ENCODE data around the gene THADA.

THADA gene

DNA sequence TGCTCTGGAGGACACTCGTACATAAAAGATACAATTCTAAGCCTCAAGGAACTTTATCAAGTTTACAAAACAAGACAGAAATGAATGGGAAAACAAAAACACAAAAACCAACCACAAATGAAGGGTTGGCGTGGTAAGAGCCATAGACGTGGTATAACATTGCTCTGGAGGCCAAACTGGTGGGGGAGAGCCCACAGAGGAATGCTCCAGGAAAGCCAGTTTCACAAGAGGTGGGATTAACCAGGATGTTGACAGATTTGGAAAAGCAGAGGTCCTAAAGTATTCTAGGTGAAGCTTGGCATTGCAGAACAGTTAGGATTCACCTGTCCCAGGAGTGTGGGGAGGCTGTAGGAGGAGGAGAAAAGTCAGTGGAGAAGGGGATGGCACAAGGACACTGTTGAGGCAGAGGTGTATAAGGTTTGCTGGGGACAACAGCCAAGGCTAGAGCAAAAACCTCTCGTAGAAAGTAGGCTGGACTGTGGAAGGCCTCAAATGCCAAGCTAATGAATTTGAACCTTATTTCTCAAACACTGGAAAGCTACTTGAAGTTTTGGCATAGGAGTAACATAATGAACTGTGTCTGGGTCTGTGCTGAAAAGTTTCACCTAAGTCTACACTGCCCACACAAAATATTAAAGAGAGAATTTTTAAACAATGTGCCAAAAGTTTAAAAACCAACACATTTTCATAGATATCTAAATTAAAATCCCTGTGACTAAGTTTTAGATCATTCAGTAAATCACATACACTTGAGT lies 135.1 kb downstream of the THADA start:
- H3K27ac ChIP-seq (ENCODE audit: extremely low read depth, low read depth, low read length): no peak overlapping the region
- POLR2A ChIA-PET: no interaction called here
- CTCF ChIA-PET: interaction anchor here (1.2 to 1.8 kb wide), 2 partner anchors 23 to 516 kb away, joined by 3 to 8 read pairs; no protein-coding TSS in a partner anchor

DNA sequence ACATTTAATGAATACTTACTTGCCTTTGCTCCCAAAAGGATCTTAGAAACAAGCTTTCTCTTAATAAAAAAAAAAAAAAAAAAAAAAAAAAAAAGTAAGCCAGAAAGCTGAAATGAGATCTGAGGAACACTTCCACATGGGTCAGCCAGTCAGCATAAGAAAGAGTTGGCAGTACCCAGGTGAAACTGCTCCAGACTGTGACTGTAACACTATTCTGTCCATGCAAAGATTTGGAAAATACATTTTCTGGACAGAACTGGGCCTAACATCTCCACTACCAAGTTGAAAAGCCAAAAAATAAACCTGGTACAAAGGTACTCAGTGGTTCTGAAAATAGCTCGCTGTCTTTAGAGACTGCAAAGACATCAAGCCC lies 135.7 kb downstream of the THADA start:
- no peak overlapping the region for H3K27ac ChIP-seq (ENCODE audit: extremely low read depth, low read depth, low read length)
- TF ChIP-seq ZNF138 (tag by site-specific recombination; IDR thresholded peaks at IDR 0.05; ENCODE audit: borderline replicate concordance) (no peak), ZNF629 (tag by site-specific recombination; IDR thresholded peaks at IDR 0.05) (no peak), ZNF121 (tag by site-specific recombination; IDR thresholded peaks at IDR 0.05) (no peak), ZFP3 (tag by site-specific recombination; IDR thresholded peaks at IDR 0.05; ENCODE audit: low read depth) (no peak), BCL11A (tag by site-specific recombination; IDR thresholded peaks at IDR 0.05; ENCODE audit: low read depth) (no peak), ZNF596 (tag by site-specific recombination; IDR thresholded peaks at IDR 0.05) (no peak), TCF7L2 (IDR thresholded peaks at IDR 0.05; ENCODE audit: borderline replicate concordance, low read depth, low read length) (no peak), ZNF558 (tag by site-specific recombination; IDR thresholded peaks at IDR 0.05) (no peak), OSR2 (tag by site-specific recombination; IDR thresholded peaks at IDR 0.05) (no peak), ZNF37A (tag by site-specific recombination; IDR thresholded peaks at IDR 0.05) (no peak), KLF8 (tag by site-specific recombination; IDR thresholded peaks at IDR 0.05) (no peak), ZNF423 (tag by site-specific recombination; IDR thresholded peaks at IDR 0.05) (no peak), ZNF175 (tag by site-specific recombination; IDR thresholded peaks at IDR 0.05) (no peak), KLF16 (tag by site-specific recombination; IDR thresholded peaks at IDR 0.05) (no peak), SP2 (tag by site-specific recombination; IDR thresholded peaks at IDR 0.05) (no peak), ZNF292 (tag by site-specific recombination; IDR thresholded peaks at IDR 0.05; ENCODE audit: borderline replicate concordance, low read depth) (no peak)
- TF ChIP-seq, protein P1, sequence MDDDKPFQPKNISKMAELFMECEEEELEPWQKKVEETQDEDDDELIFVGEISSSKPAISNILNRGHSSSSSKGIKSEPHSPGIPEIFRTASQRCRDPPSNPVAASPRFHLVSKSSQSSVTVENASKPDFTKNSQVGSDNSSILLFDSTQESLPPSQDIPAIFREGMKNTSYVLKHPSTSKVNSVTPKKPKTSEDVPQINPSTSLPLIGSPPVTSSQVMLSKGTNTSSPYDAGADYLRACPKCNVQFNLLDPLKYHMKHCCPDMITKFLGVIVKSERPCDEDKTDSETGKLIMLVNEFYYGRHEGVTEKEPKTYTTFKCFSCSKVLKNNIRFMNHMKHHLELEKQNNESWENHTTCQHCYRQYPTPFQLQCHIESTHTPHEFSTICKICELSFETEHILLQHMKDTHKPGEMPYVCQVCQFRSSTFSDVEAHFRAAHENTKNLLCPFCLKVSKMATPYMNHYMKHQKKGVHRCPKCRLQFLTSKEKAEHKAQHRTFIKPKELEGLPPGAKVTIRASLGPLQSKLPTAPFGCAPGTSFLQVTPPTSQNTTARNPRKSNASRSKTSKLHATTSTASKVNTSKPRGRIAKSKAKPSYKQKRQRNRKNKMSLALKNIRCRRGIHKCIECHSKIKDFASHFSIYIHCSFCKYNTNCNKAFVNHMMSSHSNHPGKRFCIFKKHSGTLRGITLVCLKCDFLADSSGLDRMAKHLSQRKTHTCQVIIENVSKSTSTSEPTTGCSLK (tag by site-specific recombination; IDR thresholded peaks at IDR 0.05): no peak

More for the DNA sequence above, 135.1 kb downstream of the THADA start:
- peaks cover 18% of the 10 kb centered on the region for H3K4me1 ChIP-seq (ENCODE audit: control insufficient read depth, insufficient read depth, low read length)
- H3K4me3 ChIP-seq (ENCODE audit: low read depth, low read length): no peak overlapping the region
- H3K9me3 ChIP-seq (ENCODE audit: control insufficient read depth, insufficient read depth, low read depth, low read length): no peaks in the 10 kb centered on the region
- H3K36me3 ChIP-seq (ENCODE audit: control insufficient read depth in 2 of 2, insufficient read depth in 1 of 2, low read length in 2 of 2): no peaks in the 10 kb centered on the region
- no peak for TF ChIP-seq ZNF596 (tag by site-specific recombination; IDR thresholded peaks at IDR 0.05)
- TF ChIP-seq, protein P2, sequence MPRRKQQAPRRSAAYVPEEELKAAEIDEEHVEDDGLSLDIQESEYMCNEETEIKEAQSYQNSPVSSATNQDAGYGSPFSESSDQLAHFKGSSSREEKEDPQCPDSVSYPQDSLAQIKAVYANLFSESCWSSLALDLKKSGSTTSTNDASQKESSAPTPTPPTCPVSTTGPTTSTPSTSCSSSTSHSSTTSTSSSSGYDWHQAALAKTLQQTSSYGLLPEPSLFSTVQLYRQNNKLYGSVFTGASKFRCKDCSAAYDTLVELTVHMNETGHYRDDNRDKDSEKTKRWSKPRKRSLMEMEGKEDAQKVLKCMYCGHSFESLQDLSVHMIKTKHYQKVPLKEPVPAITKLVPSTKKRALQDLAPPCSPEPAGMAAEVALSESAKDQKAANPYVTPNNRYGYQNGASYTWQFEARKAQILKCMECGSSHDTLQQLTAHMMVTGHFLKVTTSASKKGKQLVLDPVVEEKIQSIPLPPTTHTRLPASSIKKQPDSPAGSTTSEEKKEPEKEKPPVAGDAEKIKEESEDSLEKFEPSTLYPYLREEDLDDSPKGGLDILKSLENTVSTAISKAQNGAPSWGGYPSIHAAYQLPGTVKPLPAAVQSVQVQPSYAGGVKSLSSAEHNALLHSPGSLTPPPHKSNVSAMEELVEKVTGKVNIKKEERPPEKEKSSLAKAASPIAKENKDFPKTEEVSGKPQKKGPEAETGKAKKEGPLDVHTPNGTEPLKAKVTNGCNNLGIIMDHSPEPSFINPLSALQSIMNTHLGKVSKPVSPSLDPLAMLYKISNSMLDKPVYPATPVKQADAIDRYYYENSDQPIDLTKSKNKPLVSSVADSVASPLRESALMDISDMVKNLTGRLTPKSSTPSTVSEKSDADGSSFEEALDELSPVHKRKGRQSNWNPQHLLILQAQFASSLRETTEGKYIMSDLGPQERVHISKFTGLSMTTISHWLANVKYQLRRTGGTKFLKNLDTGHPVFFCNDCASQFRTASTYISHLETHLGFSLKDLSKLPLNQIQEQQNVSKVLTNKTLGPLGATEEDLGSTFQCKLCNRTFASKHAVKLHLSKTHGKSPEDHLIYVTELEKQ (tag by site-specific recombination; IDR thresholded peaks at IDR 0.05; ENCODE audit: borderline replicate concordance): no peak
- no peak for TF ChIP-seq ZNF623 (tag by site-specific recombination; IDR thresholded peaks at IDR 0.05)
- TF ChIP-seq, protein P3, sequence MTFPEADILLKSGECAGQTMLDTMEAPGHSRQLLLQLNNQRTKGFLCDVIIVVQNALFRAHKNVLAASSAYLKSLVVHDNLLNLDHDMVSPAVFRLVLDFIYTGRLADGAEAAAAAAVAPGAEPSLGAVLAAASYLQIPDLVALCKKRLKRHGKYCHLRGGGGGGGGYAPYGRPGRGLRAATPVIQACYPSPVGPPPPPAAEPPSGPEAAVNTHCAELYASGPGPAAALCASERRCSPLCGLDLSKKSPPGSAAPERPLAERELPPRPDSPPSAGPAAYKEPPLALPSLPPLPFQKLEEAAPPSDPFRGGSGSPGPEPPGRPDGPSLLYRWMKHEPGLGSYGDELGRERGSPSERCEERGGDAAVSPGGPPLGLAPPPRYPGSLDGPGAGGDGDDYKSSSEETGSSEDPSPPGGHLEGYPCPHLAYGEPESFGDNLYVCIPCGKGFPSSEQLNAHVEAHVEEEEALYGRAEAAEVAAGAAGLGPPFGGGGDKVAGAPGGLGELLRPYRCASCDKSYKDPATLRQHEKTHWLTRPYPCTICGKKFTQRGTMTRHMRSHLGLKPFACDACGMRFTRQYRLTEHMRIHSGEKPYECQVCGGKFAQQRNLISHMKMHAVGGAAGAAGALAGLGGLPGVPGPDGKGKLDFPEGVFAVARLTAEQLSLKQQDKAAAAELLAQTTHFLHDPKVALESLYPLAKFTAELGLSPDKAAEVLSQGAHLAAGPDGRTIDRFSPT (tag by site-specific recombination; IDR thresholded peaks at IDR 0.05): no peak
- no peak for TF ChIP-seq ZNF514 (tag by site-specific recombination; IDR thresholded peaks at IDR 0.05)
- TF ChIP-seq, protein P4, sequence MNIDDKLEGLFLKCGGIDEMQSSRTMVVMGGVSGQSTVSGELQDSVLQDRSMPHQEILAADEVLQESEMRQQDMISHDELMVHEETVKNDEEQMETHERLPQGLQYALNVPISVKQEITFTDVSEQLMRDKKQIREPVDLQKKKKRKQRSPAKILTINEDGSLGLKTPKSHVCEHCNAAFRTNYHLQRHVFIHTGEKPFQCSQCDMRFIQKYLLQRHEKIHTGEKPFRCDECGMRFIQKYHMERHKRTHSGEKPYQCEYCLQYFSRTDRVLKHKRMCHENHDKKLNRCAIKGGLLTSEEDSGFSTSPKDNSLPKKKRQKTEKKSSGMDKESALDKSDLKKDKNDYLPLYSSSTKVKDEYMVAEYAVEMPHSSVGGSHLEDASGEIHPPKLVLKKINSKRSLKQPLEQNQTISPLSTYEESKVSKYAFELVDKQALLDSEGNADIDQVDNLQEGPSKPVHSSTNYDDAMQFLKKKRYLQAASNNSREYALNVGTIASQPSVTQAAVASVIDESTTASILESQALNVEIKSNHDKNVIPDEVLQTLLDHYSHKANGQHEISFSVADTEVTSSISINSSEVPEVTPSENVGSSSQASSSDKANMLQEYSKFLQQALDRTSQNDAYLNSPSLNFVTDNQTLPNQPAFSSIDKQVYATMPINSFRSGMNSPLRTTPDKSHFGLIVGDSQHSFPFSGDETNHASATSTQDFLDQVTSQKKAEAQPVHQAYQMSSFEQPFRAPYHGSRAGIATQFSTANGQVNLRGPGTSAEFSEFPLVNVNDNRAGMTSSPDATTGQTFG (tag by site-specific recombination; IDR thresholded peaks at IDR 0.05; ENCODE audit: borderline replicate concordance): no peak

More for the DNA sequence above, 135.7 kb downstream of the THADA start:
- POLR2A ChIA-PET: interaction anchor here (0.6 kb wide), 1 partner anchor 36 kb away, joined by 7 read pairs; no protein-coding TSS in a partner anchor
- peaks cover 18% of the 10 kb centered on the region for H3K4me1 ChIP-seq (ENCODE audit: control insufficient read depth, insufficient read depth, low read length)
- no peaks in the 10 kb centered on the region for H3K36me3 ChIP-seq (ENCODE audit: control insufficient read depth in 2 of 2, insufficient read depth in 1 of 2, low read length in 2 of 2)
- no peaks in the 10 kb centered on the region for H3K9me3 ChIP-seq (ENCODE audit: control insufficient read depth, insufficient read depth, low read depth, low read length)
- CTCF ChIA-PET: interaction anchor here (1.2 to 1.8 kb wide), 2 partner anchors 24 to 516 kb away, joined by 3 to 8 read pairs; no protein-coding TSS in a partner anchor
- H3K4me3 ChIP-seq (ENCODE audit: low read depth, low read length): no peak overlapping the region

Data from HEK293 (cell line).